Activated naive CD8-positive, alpha-beta T cell treated with anti-CD3 and anti-CD28 coated beads, Interleukin-2, amount 50 U/mL, for 16 hours (primary cell): ENCODE results near the gene COCH.

Source experiments
- DNase-seq: peaks from one replicate; pipeline ENCODE4 v3.0.0-alpha.2; 2020; ENCODE audit warnings: low read depth, low spot score

COCH gene

GRCh38 chr14:30874120-30874998 is at the start of gene COCH:
Gene COCH (plus strand): TSS chr14:30874559. CDS start chr14:30874939, 380 bp downstream.
- no peak for DNase-seq

GRCh38 chr14:30826070-30826469 is 48.3 kb upstream of the COCH start:
- no peak for DNase-seq

GRCh38 chr14:30829853-30830252 is 44.5 kb upstream of the COCH start:
- DNase-seq: no peak

- no peak for DNase-seq
Observed at GRCh38 chr14:30834353-30834752, 40.0 kb upstream of the COCH start.

GRCh38 chr14:30838351-30838750 is 36.0 kb upstream of the COCH start:
- no peak for DNase-seq

- no peak for DNase-seq
Observed at GRCh38 chr14:30840086-30840779, 34.1 kb upstream of the COCH start.

GRCh38 chr14:30842431-30842830 is 31.9 kb upstream of the COCH start:
- DNase-seq: no peak

GRCh38 chr14:30848449-30849240 is 25.7 kb upstream of the COCH start:
- no peak for DNase-seq

- DNase-seq: no peak
Observed at GRCh38 chr14:30849354-30849753, 25.0 kb upstream of the COCH start.

GRCh38 chr14:30849983-30850382 is 24.4 kb upstream of the COCH start:
- DNase-seq: no peak

- no peak for DNase-seq
Observed at GRCh38 chr14:30853946-30854345, 20.4 kb upstream of the COCH start.

- no peak for DNase-seq
Observed at GRCh38 chr14:30854492-30854891, 19.9 kb upstream of the COCH start.

- no peak for DNase-seq
Observed at GRCh38 chr14:30855345-30856037, 18.9 kb upstream of the COCH start.

- no peak for DNase-seq
Observed at GRCh38 chr14:30861200-30861599, 13.2 kb upstream of the COCH start.

- DNase-seq: no peak
Observed at GRCh38 chr14:30864934-30865333, 9.4 kb upstream of the COCH start.

GRCh38 chr14:30868736-30869135 is 5.6 kb upstream of the COCH start:
- DNase-seq: no peak

GRCh38 chr14:30869551-30870155 is 4.7 kb upstream of the COCH start:
- DNase-seq: no peak

- DNase-seq: no peak
Observed at GRCh38 chr14:30872602-30873001, 1.8 kb upstream of the COCH start.

GRCh38 chr14:30873308-30874119 is 845 bp upstream of the COCH start:
- no peak for DNase-seq
